ENCODE results near the gene ATP6AP1. TPM values are rescaled to one million over a fixed set of nuclear protein-coding genes. Genes with fewer than 3 reads are reported as not detected.

Gene ATP6AP1, protein sequence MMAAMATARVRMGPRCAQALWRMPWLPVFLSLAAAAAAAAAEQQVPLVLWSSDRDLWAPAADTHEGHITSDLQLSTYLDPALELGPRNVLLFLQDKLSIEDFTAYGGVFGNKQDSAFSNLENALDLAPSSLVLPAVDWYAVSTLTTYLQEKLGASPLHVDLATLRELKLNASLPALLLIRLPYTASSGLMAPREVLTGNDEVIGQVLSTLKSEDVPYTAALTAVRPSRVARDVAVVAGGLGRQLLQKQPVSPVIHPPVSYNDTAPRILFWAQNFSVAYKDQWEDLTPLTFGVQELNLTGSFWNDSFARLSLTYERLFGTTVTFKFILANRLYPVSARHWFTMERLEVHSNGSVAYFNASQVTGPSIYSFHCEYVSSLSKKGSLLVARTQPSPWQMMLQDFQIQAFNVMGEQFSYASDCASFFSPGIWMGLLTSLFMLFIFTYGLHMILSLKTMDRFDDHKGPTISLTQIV
- total RNA-seq (100 to 1,000 TPM in 1 of 2 donors, 10 to 100 TPM in 1; 95.1 to 158 TPM), polyA plus RNA-seq (ENCODE audit: insufficient read depth, low read depth, low replicate concordance) (119 TPM)
- long read RNA-seq, donor 1, transcript ATP6AP1-201 (10 exons, 2,099 nt): major isoform, 52 of 77 reads
- long read RNA-seq, donor 1, partial matches to known transcripts: 22 of 77 reads
- long read RNA-seq, donor 1, other reads (novel, unspliced or antisense): 0 of 77 reads
- long read RNA-seq, donor 2, transcript ATP6AP1-201 (10 exons, 2,099 nt): major isoform, 34 of 41 reads
- long read RNA-seq, donor 2, partial matches to known transcripts: 7 of 41 reads
- long read RNA-seq, donor 2, other reads (novel, unspliced or antisense): 0 of 41 reads

DNA sequence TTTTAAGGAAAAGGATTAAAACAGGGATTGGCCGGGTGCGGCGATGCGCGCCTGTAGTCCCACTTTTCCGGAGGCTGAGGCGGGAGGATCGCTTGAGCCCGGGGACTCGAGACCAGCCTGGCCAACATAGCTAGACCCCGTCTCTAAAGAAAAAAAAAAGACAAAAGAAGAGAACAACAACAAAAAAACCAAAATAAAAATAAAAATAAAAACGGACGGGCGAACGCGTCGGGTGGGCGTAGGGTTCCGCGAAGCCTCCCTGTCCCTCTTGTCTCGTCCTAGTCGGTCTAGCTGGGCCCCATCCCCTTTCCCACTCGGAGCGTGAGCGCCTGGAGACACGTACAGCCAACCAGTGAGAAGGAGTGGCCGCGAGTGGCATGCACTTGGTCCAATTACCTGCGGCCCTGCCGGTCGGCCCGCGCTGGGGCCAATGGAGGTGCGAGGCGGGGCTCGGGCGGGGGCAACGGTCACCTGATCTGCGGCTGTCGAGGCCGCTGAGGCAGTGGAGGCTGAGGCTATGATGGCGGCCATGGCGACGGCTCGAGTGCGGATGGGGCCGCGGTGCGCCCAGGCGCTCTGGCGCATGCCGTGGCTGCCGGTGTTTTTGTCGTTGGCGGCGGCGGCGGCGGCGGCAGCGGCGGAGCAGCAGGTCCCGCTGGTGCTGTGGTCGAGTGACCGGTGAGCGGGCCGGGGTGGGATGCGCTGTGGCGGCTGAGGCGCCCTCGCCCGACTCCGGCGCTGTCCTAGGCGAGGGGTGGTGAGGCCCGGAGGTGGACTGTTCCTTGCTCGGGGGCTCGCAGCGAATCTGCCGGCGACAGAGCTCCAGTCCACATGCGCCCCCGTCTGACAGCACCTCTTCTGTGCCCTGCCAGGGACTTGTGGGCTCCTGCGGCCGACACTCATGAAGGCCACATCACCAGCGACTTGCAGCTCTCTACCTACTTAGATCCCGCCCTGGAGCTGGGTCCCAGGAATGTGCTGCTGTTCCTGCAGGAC is at the start of gene ATP6AP1:
Gene ATP6AP1 (plus strand): TSS at position 502 of the 996 bp plus-strand sequence. CDS start 16 bp downstream, at position 518.
- TF ChIP-seq CTCF (IDR thresholded peaks at IDR 0.05) (no peak), POLR2A (IDR thresholded peaks at IDR 0.05) (no peak)
- H3K4me3 ChIP-seq: peak within 1 kb of the TSS; percentile 64 to 76
- peak; percentile 93 for DNase-seq
- H3K4me1 ChIP-seq: no peaks in the 10 kb centered on the region
- no peaks in the 10 kb centered on the region for H3K36me3 ChIP-seq (ENCODE audit: low read depth, missing control alignments)
- H3K9me3 ChIP-seq: no peaks in the 10 kb centered on the region
- WGBS, 2 donors: 11 to 13% methylated on average over 5 to 37 of the region's 87 CpGs
- intact Hi-C loops (cut with DNase I; ENCODE audit: low total_unique reads): no loop called here
- H3K27ac ChIP-seq: peak within 1 kb of the TSS; percentile 55 to 58
- H3K27me3 ChIP-seq: no peaks in the 10 kb centered on the region

GRCh38 chrX:154378799-154379568 is 49.5 kb upstream of the ATP6AP1 start, which contains the start of gene EMD:
TSS of gene EMD (plus strand) at chrX:154379295. CDS start at chrX:154379485, 190 bp downstream.
- DNase-seq: peak; percentile 97
- H3K27me3 ChIP-seq: no peaks in the 10 kb centered on the region
- intact Hi-C loops (cut with DNase I; ENCODE audit: low total_unique reads): no loop called here
- peak within 1 kb of the TSS; percentile 68 to 85 for H3K4me3 ChIP-seq
- peaks cover 5% of the 10 kb centered on the region for H3K4me1 ChIP-seq
- no peaks in the 10 kb centered on the region for H3K36me3 ChIP-seq (ENCODE audit: low read depth, missing control alignments)
- no peaks in the 10 kb centered on the region for H3K9me3 ChIP-seq
- 0% methylated on average over 5 of the region's 103 CpGs; no CpG with 5 or more reads in 1 of the 2 donors for WGBS, 2 donors
- TF ChIP-seq POLR2A (IDR thresholded peaks at IDR 0.05): peak; percentile 75
- peak in 1 of 3 experiments; percentile 4 for TF ChIP-seq CTCF (IDR thresholded peaks at IDR 0.05)
- H3K27ac ChIP-seq: peak within 1 kb of the TSS; percentile 98 to 99

- Histone ChIP-seq H3K27me3 (no peaks in the 10 kb centered on the region), H3K36me3 (ENCODE audit: low read depth, missing control alignments) (no peaks in the 10 kb centered on the region), H3K27ac (peak overlapping the region; percentile 98 to 99), H3K4me3 (peak overlapping the region; percentile 68 to 85), H3K9me3 (no peaks in the 10 kb centered on the region), H3K4me1 (peaks cover 11% of the 10 kb centered on the region)
- intact Hi-C loops (cut with DNase I; ENCODE audit: low total_unique reads): no loop called here
- TF ChIP-seq POLR2A (IDR thresholded peaks at IDR 0.05) (no peak), CTCF (IDR thresholded peaks at IDR 0.05) (no peak)
- no peak for DNase-seq
- WGBS, 2 donors: 1% methylated on average over 23 of the region's 38 CpGs; no CpG with 5 or more reads in 1 of the 2 donors
Observed at GRCh38 chrX:154379569-154379951, 48.9 kb upstream of the ATP6AP1 start.

DNA sequence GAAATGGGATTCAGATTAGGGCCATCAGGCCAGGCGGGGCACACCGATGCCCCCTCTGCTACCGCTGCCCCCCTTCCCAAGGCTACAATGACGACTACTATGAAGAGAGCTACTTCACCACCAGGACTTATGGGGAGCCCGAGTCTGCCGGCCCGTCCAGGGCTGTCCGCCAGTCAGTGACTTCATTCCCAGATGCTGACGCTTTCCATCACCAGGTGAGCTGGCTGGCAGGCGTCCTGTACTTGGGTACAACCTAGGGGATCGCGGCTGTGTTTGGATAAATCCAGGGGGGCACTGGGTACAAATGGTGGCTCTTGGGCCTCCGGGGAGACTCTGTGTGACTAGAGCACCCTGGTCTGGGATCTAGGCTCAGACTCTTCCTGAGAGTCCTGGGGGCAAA is 48.3 kb upstream of the ATP6AP1 start:
- Histone ChIP-seq H3K9me3 (no peaks in the 10 kb centered on the region), H3K4me3 (peak overlapping the region; percentile 68 to 85), H3K27me3 (no peaks in the 10 kb centered on the region), H3K4me1 (peaks cover 11% of the 10 kb centered on the region), H3K36me3 (ENCODE audit: low read depth, missing control alignments) (no peaks in the 10 kb centered on the region), H3K27ac (peak overlapping the region; percentile 98 to 99)
- intact Hi-C loops (cut with DNase I; ENCODE audit: low total_unique reads): no loop called here
- WGBS, 2 donors: 19% methylated on average over 4 of the region's 13 CpGs; no CpG with 5 or more reads in 1 of the 2 donors
- no peak for DNase-seq
- TF ChIP-seq POLR2A (IDR thresholded peaks at IDR 0.05) (no peak), CTCF (IDR thresholded peaks at IDR 0.05) (no peak)

Data from testis (tissue), 5 donors.